ENCODE data around the gene SGK1.
"Not testable (repeated sequence)": the region's sequence is repeated elsewhere in the genome, so short reads cannot be mapped to it uniquely, and the experiment has no call there.

The SGK1 gene

GRCh38 chr6:134324141-134324540, 6.2 kb upstream of the SGK1 start:
- TF ChIP-seq POLR2A (IDR thresholded peaks at IDR 0.05; ENCODE audit: extremely low read depth, insufficient read length) (no peak), CTCF (IDR thresholded peaks at IDR 0.05; ENCODE audit: low read depth, low read length) (no peak), MYC (IDR thresholded peaks at IDR 0.05; ENCODE audit: low read depth, low read length) (no peak), MAX (IDR thresholded peaks at IDR 0.05; ENCODE audit: low read depth, low read length) (no peak)
- H3K4me3 ChIP-seq (ENCODE audit: low read depth, low read length) = no peak overlapping the region
- no peak for DNase-seq (ENCODE audit: low read depth)

GRCh38 chr6:134323698-134324097, 5.8 kb upstream of the SGK1 start:
- H3K4me3 ChIP-seq (ENCODE audit: low read depth, low read length) = no peak overlapping the region
- TF ChIP-seq MYC (IDR thresholded peaks at IDR 0.05; ENCODE audit: low read depth, low read length) (no peak), MAX (IDR thresholded peaks at IDR 0.05; ENCODE audit: low read depth, low read length) (no peak), POLR2A (IDR thresholded peaks at IDR 0.05; ENCODE audit: extremely low read depth, insufficient read length) (no peak), CTCF (IDR thresholded peaks at IDR 0.05; ENCODE audit: low read depth, low read length) (no peak)
- no peak for DNase-seq (ENCODE audit: low read depth)

- TF ChIP-seq MAX (IDR thresholded peaks at IDR 0.05; ENCODE audit: low read depth, low read length) = no peak
- no peak for TF ChIP-seq MYC (IDR thresholded peaks at IDR 0.05; ENCODE audit: low read depth, low read length)
- TF ChIP-seq CTCF (IDR thresholded peaks at IDR 0.05; ENCODE audit: low read depth, low read length) = no peak
- no peak overlapping the region for H3K4me3 ChIP-seq (ENCODE audit: low read depth, low read length)
- DNase-seq (ENCODE audit: low read depth) = no peak
Observed at GRCh38 chr6:134323294-134323693, 5.4 kb upstream of the SGK1 start.

GRCh38 chr6:134322216-134322615, 4.3 kb upstream of the SGK1 start:
- no peak for DNase-seq (ENCODE audit: low read depth)
- H3K4me3 ChIP-seq (ENCODE audit: low read depth, low read length) = no peak overlapping the region
- TF ChIP-seq MAX (IDR thresholded peaks at IDR 0.05; ENCODE audit: low read depth, low read length) (no peak), CTCF (IDR thresholded peaks at IDR 0.05; ENCODE audit: low read depth, low read length) (no peak), MYC (IDR thresholded peaks at IDR 0.05; ENCODE audit: low read depth, low read length) (no peak), POLR2A (IDR thresholded peaks at IDR 0.05; ENCODE audit: extremely low read depth, insufficient read length) (no peak)

- H3K4me3 ChIP-seq (ENCODE audit: low read depth, low read length) = no peak overlapping the region
- no peak for TF ChIP-seq CTCF (IDR thresholded peaks at IDR 0.05; ENCODE audit: low read depth, low read length)
- no peak for TF ChIP-seq MYC (IDR thresholded peaks at IDR 0.05; ENCODE audit: low read depth, low read length)
- no peak for TF ChIP-seq MAX (IDR thresholded peaks at IDR 0.05; ENCODE audit: low read depth, low read length)
- TF ChIP-seq POLR2A (IDR thresholded peaks at IDR 0.05; ENCODE audit: extremely low read depth, insufficient read length) = no peak
- no peak for DNase-seq (ENCODE audit: low read depth)
Observed at GRCh38 chr6:134321246-134321645, 3.3 kb upstream of the SGK1 start.

GRCh38 chr6:134319686-134320085, 1.8 kb upstream of the SGK1 start:
- H3K4me3 ChIP-seq (ENCODE audit: low read depth, low read length); DNase-seq (ENCODE audit: low read depth): not testable (repeated sequence)
